GM20000 (cell line): Measurements from ENCODE around the gene MAPK8.

Experiments
- DNase-seq: peaks from one replicate; pipeline ENCODE4 v3.0.0; 2012; ENCODE audit warnings: low spot score
- TF ChIP-seq, protein P1 (sequence below): IDR thresholded peaks from 2 replicates; pipeline ENCODE4 v1.5.1; 2012; ENCODE audit warnings: mild to moderate bottlenecking, control low read depth; ENCODE audit errors: extremely low read depth, missing control alignments

The MAPK8 gene

DNA sequence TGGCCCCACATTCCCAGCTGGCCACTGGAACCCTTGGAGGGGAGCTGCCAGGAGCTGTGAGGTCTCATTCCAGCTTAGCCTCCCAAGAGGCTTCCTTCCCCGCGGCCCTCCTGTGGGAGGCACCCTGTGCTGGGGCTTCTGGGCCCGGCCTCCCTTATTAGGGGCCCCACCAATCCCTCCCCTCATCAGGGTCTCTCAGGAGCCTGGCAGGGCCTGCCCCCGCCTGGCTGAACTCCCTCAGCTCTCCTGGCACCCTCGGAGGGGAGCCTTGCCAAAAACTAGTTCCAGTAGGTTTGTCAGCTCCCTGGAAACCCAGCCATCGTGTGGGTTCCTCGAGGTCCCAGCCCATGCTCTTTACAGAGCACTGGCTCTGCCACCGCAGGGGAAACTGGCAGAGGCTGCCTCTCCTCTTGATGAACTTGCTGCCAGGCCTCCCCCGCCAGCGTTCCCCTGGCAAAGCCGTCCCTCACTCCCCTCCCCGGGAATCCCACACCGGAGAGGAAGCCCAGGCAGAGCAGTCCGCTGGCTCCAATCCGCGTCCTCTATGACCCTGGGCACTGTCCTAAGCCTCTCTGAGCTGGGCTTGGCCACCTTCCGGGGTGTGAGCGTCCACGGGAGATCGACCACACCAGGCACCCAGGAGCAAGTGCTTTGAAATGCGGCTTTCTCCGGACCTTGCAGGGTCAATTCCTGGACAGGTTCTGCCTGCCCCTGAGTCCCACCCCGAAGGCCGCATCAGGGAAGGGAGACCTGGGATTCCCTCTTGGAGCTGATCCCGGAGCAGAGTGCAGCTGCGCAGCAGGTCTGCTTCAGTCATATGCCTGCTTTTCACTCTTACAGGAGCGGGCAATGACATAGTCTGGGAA, 158.6 kb downstream of the MAPK8 start:
- no peak for DNase-seq
- TF ChIP-seq, protein P1, sequence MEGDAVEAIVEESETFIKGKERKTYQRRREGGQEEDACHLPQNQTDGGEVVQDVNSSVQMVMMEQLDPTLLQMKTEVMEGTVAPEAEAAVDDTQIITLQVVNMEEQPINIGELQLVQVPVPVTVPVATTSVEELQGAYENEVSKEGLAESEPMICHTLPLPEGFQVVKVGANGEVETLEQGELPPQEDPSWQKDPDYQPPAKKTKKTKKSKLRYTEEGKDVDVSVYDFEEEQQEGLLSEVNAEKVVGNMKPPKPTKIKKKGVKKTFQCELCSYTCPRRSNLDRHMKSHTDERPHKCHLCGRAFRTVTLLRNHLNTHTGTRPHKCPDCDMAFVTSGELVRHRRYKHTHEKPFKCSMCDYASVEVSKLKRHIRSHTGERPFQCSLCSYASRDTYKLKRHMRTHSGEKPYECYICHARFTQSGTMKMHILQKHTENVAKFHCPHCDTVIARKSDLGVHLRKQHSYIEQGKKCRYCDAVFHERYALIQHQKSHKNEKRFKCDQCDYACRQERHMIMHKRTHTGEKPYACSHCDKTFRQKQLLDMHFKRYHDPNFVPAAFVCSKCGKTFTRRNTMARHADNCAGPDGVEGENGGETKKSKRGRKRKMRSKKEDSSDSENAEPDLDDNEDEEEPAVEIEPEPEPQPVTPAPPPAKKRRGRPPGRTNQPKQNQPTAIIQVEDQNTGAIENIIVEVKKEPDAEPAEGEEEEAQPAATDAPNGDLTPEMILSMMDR: no peak

DNA sequence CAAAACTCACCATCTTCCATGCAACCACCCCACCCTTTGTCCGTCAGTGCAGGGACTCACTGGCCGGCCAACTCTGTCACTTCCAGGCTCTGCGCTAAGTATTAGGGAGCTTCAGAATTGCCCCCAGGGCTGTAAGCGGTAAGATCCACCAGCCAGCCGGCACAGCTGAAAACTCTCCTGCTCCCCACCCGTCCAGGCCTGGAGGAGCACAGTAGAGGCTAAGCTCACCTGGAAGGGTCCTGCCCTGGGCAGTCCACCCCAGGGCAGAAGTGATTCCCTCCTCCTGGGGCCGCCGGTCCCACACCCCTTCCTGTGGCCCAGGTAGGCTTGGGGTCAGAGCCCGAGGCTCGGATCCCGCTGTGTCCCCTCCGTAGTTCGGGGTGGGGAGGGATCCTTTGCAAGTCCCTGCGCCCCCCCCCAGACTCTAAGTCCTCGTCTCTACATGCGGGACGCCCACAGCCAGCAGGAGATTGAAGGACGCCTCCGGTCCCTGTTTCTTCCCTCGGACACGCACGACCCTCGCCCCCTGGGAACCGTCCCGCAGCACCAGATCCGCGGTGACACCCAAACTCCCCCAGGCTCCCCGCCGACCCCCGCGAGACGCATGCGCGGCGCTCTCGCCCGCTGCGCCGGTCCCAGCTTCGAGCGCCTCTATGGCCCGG, 159.5 kb downstream of the MAPK8 start:
- TF ChIP-seq, protein P1: no peak
- no peak for DNase-seq

DNA sequence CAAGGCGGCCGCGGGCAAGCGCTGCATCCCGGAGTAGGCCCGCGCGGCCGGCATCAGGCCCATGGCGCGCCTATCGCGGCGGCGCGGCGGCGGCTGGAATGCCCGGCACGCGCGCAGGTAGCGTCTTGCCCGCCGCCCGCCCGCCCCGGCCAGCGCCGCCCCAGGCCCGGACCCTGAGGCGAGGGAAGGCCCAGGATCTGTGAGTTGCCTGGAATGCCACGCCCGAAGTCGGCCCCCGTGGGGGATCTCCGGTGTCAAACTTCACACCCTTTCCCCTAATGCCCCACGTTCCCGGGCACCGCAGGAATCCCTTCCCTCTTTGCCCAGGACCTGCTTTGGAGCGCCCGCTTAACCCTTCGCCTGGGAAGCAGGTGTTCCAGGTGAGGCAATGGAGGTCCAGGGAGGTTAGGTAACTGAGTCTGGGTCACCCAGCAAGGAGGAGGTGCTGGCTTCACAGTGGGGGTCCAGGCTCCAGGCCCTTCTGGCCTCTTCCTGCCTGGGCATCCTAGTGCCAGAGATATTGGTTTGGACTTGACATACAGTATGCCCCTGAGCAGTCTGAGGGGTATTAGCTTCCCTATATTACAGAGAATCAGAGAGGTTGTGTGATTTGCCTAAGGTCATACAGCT, 160.2 kb downstream of the MAPK8 start:
- DNase-seq: no peak
- TF ChIP-seq, protein P1: no peak

DNA sequence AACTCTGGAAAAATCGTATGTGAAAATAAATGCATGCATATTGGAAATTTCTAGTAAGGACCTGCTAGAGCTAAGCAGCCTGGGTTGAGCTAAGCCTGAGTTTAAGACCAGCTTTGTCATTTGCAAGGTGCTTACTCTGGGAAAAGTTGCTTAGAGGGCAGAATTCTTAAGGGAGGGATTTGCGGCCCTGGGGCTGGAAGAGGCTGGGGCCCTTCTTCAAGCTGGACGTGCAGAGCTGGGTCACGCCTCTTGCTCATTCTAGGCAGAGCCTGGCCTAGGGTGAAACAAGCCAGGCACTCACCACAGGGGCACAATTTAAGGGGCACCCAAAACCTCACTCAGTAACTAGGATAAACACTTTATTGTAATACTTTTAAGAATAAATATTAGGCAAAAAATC, 161.2 kb downstream of the MAPK8 start:
- DNase-seq: no peak
- TF ChIP-seq, protein P1: no peak

DNA sequence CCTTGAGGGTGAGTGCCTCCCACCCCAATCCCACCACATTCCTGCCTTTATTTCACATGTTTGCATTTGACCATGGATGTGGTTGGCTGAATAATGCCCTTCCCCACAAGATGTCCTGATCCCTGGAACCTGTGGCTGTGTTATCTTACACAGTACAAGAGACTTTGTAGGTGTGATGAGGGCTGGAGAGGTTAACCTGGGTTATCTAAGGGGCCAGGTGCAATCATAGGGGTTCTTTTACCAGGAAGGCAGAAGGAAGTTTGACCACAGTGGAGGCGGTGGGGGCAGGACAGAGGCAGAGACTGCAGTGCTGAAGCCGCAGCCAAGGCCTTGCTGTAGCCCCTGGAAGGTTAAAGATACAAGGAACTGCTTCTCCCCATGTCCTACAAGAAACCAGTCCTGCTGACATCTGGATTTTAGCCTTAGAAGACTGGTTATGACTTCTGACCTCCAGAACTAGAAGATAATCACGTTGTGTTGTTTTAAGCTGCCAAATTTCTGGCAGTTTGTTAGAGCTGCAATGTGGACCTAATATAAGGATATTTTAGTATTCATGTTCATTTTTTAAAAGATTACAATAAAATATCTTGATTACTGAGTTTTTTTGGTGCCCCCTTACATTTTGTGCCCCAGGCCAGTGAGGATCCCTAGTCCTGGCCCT, 161.8 kb downstream of the MAPK8 start:
- DNase-seq: no peak
- TF ChIP-seq, protein P1: no peak

DNA sequence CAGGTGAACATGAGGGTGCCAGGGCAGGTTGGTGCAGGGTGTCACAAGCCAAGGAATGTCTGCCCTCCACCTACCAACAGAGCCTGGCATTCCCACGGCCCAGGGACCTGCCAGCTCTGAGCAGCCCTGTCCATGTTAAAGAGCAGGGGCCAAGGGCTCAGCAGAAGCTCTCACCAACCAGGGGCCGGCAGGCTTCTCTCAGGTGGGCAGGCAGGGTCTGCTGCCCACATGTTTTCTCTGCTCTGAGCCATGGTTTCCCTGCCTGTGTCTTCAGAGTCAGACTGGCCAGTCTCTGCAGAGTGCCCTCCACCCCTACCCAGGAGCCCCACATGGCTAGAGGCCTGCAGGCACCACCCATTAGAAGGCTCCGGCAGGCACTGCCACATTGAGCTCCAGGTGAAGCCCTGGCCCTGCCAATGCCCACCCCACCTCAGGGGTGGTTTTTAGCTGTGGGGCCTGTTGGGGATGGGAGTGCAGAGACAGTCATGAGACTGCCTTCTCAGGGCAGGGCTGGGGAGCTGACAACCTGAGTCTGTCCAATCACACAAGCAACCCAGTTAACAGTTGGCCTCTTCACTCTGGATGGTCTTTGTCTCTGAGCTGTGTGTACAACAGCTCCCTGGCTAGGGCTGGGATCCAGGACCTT, 162.5 kb downstream of the MAPK8 start:
- TF ChIP-seq, protein P1: no peak
- DNase-seq: no peak
